SK-N-SH (cell line): ENCODE data around the gene GLYR1. TPM values are rescaled to one million over a fixed set of nuclear protein-coding genes. Genes with fewer than 3 reads are reported as not detected.

ENCODE experiments used
- CTCF ChIA-PET: fragments of 300-600, 350-600 bp; formaldehyde crosslinking; extraction: SDS; loops from one replicate; lab custom pipeline; 2021; lab: Yijun Ruan, JAX
- POLR2A ChIA-PET: fragments of 350-600 bp; sonication (Branson Sonifier 250); formaldehyde crosslinking; extraction: SDS; loops from one replicate; lab custom pipeline; 2020; ENCODE audit warnings: antibody characterized with exemption, inconsistent platforms; lab: Yijun Ruan, JAX
- DNase-seq: peaks from one replicate; pipeline ENCODE4 v3.0.0; 2012
- H2AFZ ChIP-seq: fragments of 200-600 bp; sonication (generic); 2 replicates; pipeline ENCODE4 v1.8.1; 2016; ENCODE audit warnings: antibody characterized with exemption, mild to moderate bottlenecking, low read depth
- H3F3A ChIP-seq: fragments of 200-600 bp; sonication (generic); replicated peaks from 2 replicates; pipeline ENCODE3; 2016; ENCODE audit warnings: antibody characterized with exemption, mild to moderate bottlenecking; ENCODE audit not compliant: insufficient read depth
- H3K27ac ChIP-seq, 2 experiments: fragments of 200-500 bp in 1 of 2; fragments of 200-600 bp in 1 of 2; sonication (Bioruptor generic) in 1 of 2; sonication (generic), shearing (Covaris generic) in 1 of 2; 2 replicates each; pipeline versions ENCODE4 v1.5.1 to v1.6.1; 2014 to 2016; ENCODE audit warnings: low read depth in 2 of 2, inconsistent platforms in 1 of 2, low read length in 1 of 2, mild to moderate bottlenecking in 1 of 2, mixed read lengths in 1 of 2
- H3K27me3 ChIP-seq: fragments of 200-600 bp; sonication (generic), shearing (Covaris generic); 2 replicates; pipeline ENCODE4 v1.6.1; 2016; ENCODE audit warnings: mixed run types; ENCODE audit not compliant: insufficient read depth
- H3K36me3 ChIP-seq, 2 experiments: fragments of 200-500 bp in 1 of 2; fragments of 200-600 bp in 1 of 2; sonication (Bioruptor generic) in 1 of 2; sonication (generic) in 1 of 2; replicated peaks in 1 of 2; 2 replicates each; pipeline versions ENCODE3 to v1.5.1; 2014 to 2016; ENCODE audit warnings: low read length in 1 of 2, mild to moderate bottlenecking in 1 of 2; ENCODE audit not compliant: insufficient read depth in 2 of 2, control insufficient read depth in 1 of 2
- H3K4me1 ChIP-seq, 2 experiments: fragments of 200-500 bp in 1 of 2; fragments of 200-600 bp in 1 of 2; sonication (Bioruptor generic) in 1 of 2; sonication (generic), shearing (Covaris generic) in 1 of 2; 2 replicates each; pipeline versions ENCODE4 v1.5.1 to v1.6.1; 2014 to 2016; ENCODE audit warnings: low read depth in 1 of 2, low read length in 1 of 2, mixed run types in 1 of 2; ENCODE audit not compliant: insufficient read depth in 2 of 2, control insufficient read depth in 1 of 2
- H3K4me2 ChIP-seq: fragments of 200-600 bp; sonication (generic), shearing (Covaris generic); 2 replicates; pipeline ENCODE4 v1.6.1; 2017; ENCODE audit warnings: mixed run types
- H3K4me3 ChIP-seq, 2 experiments: fragments of 200-500 bp in 1 of 2; fragments of 200-600 bp in 1 of 2; sonication (Bioruptor generic) in 1 of 2; sonication (generic), shearing (Covaris generic) in 1 of 2; 2 replicates each; pipeline versions ENCODE4 v1.5.1 to v1.8.1; 2014 to 2016; ENCODE audit warnings: low read depth in 2 of 2, inconsistent platforms in 1 of 2, low read length in 1 of 2, mild to moderate bottlenecking in 1 of 2, mixed read lengths in 1 of 2, moderate library complexity in 1 of 2
- H3K79me2 ChIP-seq: fragments of 200-600 bp; sonication (generic); 2 replicates; pipeline ENCODE4 v1.8.1; 2017; ENCODE audit warnings: mild to moderate bottlenecking; ENCODE audit not compliant: insufficient read depth
- H3K9ac ChIP-seq: fragments of 200-600 bp; sonication (generic); 2 replicates; pipeline ENCODE4 v1.6.1; 2017; ENCODE audit warnings: mixed run types
- H3K9me2 ChIP-seq: fragments of 200-600 bp; sonication (generic); 2 replicates; pipeline ENCODE4 v1.6.1; 2017; ENCODE audit warnings: mixed run types
- H3K9me3 ChIP-seq: fragments of 200-600 bp; sonication (generic); 2 replicates; pipeline ENCODE4 v1.6.1; 2017; ENCODE audit warnings: mixed run types, mild to moderate bottlenecking, moderate library complexity
- H4K20me1 ChIP-seq: fragments of 200-600 bp; sonication (generic); 2 replicates; pipeline ENCODE4 v1.6.1; 2017; ENCODE audit warnings: mild to moderate bottlenecking, mixed run types; ENCODE audit not compliant: insufficient read depth
- ELF1 ChIP-seq: IDR thresholded peaks from 2 replicates; pipeline ENCODE4 v1.4.0; 2012
- EP300 ChIP-seq, 2 experiments: IDR thresholded peaks; 2 replicates each; pipeline versions ENCODE4 v1.4.0 to v1.6.1; 2012; ENCODE audit warnings: borderline replicate concordance in 1 of 2, low read depth in 1 of 2, low read length in 1 of 2
- EZH2phosphoT487 ChIP-seq: fragments of 200-600 bp; sonication (generic); IDR thresholded peaks from 2 replicates; pipeline ENCODE4 v1.6.1; 2017; ENCODE audit warnings: low read depth, mixed run types, mild to moderate bottlenecking, antibody characterized with exemption, moderate library complexity, borderline replicate concordance
- GABPA ChIP-seq: IDR thresholded peaks from 2 replicates; pipeline ENCODE4 v1.4.0; 2012; ENCODE audit warnings: low read depth, mild to moderate bottlenecking
- NRF1 ChIP-seq: IDR thresholded peaks from 2 replicates; pipeline ENCODE4 v1.6.1; 2012; ENCODE audit warnings: low read depth, mild to moderate bottlenecking, low read length
- PBX3 ChIP-seq: IDR thresholded peaks from 2 replicates; pipeline ENCODE4; 2012
- POLR2AphosphoS5 ChIP-seq: IDR thresholded peaks from 2 replicates; pipeline ENCODE4 v1.6.1; 2012; ENCODE audit warnings: low read depth, low read length
- RAD21 ChIP-seq: IDR thresholded peaks from 2 replicates; pipeline ENCODE4 v1.6.1; 2012; ENCODE audit warnings: mild to moderate bottlenecking, low read length
- REST ChIP-seq: IDR thresholded peaks from 2 replicates; pipeline ENCODE4 v1.6.1; 2012; ENCODE audit warnings: mild to moderate bottlenecking, low read depth, low read length, moderate library complexity
- RFX5 ChIP-seq: IDR thresholded peaks from 2 replicates; pipeline ENCODE4 v1.6.1; 2012; ENCODE audit warnings: mild to moderate bottlenecking, improper control_type of control experiment, low read length
- RXRA ChIP-seq: IDR thresholded peaks from 2 replicates; pipeline ENCODE4 v1.4.0; 2012; ENCODE audit warnings: low read depth, mild to moderate bottlenecking, borderline replicate concordance
- SIN3A ChIP-seq: IDR thresholded peaks from 2 replicates; pipeline ENCODE4 v1.6.1; 2012; ENCODE audit warnings: low read depth, mild to moderate bottlenecking, low read length, moderate library complexity, borderline replicate concordance
- SMC3 ChIP-seq: IDR thresholded peaks from 2 replicates; pipeline ENCODE4 v1.6.1; 2012; ENCODE audit warnings: low read depth, low read length, improper control_type of control experiment
- TAF1 ChIP-seq: IDR thresholded peaks from 2 replicates; pipeline ENCODE4 v1.6.1; 2012; ENCODE audit warnings: low read depth, mild to moderate bottlenecking, low read length, moderate library complexity, borderline replicate concordance
- USF1 ChIP-seq: IDR thresholded peaks from 2 replicates; pipeline ENCODE4 v1.4.0; 2012; ENCODE audit warnings: low read depth, borderline replicate concordance
- WGBS: methylation state at CpG from one replicate; pipeline ENCODE4 v1.1.6; 2017; ENCODE audit warnings: low lambda C conversion rate; 5-methylcytosine and 5-hydroxymethylcytosine counted together
- polyA plus RNA-seq, 3 experiments: library from polyadenylated mRNA; depleted of rRNA; stranded (reverse); fragments of >200 nt; gene quantifications; 2 replicates each; pipeline ENCODE4 v1.2.3, GENCODE V29; 2012
- TF ChIP-seq, protein P1 (sequence below): fragments of 150-350 bp; IDR thresholded peaks from 2 replicates; pipeline ENCODE4 v1.6.1; 2016; ENCODE audit warnings: mild to moderate bottlenecking, low read depth, low read length
- TF ChIP-seq, protein P2 (sequence below): IDR thresholded peaks from 2 replicates; pipeline ENCODE4 v1.4.0; 2012; ENCODE audit warnings: low read depth, borderline replicate concordance
- TF ChIP-seq, protein P3 (sequence below): fragments of 150-350 bp; IDR thresholded peaks from 2 replicates; pipeline ENCODE4 v1.6.1; 2017; ENCODE audit warnings: antibody characterized with exemption, low read length, low read depth, borderline replicate concordance
- TF ChIP-seq, protein P4 (sequence below): fragments of 200-600 bp; sonication (generic); IDR thresholded peaks from 2 replicates; pipeline ENCODE4 v1.6.1; 2017; ENCODE audit warnings: antibody characterized with exemption, mild to moderate bottlenecking, moderate library complexity

The GLYR1 gene
- polyA plus RNA-seq, 1 of the 3 experiments (the other 2 are of a cell fraction): 40.1 TPM

DNA sequence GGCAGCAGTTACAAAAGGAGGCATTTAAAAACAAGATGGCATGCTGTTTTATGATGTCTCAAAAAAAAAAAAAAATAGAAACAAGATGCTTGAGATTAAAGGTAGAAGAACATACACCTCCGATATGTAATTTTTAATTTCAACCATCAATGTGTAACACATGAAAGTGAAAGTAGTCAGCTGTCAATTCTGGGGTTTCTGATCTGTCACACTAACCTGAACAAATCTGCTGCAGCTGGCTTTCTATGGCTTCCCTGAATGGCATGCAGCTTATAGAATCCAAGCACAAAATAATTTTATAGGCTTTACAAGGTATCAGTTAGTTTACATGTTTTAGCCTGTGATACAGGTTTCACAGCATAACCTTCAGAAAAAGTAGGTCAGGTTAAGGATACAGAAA, 13.5 kb downstream of the GLYR1 start:
- POLR2A ChIA-PET: interaction anchor here (0.7 kb wide), 1 partner anchor 403 kb away, joined by 3 read pairs; no protein-coding TSS in a partner anchor
- Histone ChIP-seq H3K27me3 (no peaks in the 10 kb centered on the region), H3K4me3 (no peak overlapping the region), H3K9me3 (no peaks in the 10 kb centered on the region), H3K4me2 (no peak overlapping the region), H3K9me2 (no peaks in the 10 kb centered on the region), H4K20me1 (0 out of 2 replicates have a peak, but pooled peaks cover 7% of the 10 kb centered on the region), H3K79me2 (peaks cover 34% of the 10 kb centered on the region), H3F3A (peaks cover 4% of the 10 kb centered on the region), H2AFZ (no peak overlapping the region), H3K4me1 (peaks cover 0 to 2% of the 10 kb centered on the region in 2 experiments; a peak in 1 of 4 replicates), H3K27ac (no peak overlapping the region), H3K36me3 (peaks cover 25 to 57% of the 10 kb centered on the region in 2 experiments), H3K9ac (no peak overlapping the region)
- CTCF ChIA-PET: interaction anchor here (0.9 to 1.4 kb wide), 2 partner anchors 8 to 123 kb away, joined by 3 to 4 read pairs; no protein-coding TSS in a partner anchor
- WGBS: 100% methylated on average over 1 of the region's 1 CpG
- DNase-seq: no peak
- TF ChIP-seq ELF1: no peak
- TF ChIP-seq GABPA: no peak
- TF ChIP-seq, protein P1, sequence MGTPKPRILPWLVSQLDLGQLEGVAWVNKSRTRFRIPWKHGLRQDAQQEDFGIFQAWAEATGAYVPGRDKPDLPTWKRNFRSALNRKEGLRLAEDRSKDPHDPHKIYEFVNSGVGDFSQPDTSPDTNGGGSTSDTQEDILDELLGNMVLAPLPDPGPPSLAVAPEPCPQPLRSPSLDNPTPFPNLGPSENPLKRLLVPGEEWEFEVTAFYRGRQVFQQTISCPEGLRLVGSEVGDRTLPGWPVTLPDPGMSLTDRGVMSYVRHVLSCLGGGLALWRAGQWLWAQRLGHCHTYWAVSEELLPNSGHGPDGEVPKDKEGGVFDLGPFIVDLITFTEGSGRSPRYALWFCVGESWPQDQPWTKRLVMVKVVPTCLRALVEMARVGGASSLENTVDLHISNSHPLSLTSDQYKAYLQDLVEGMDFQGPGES: no peak
- no peak for TF ChIP-seq SMC3
- TF ChIP-seq, protein P2, sequence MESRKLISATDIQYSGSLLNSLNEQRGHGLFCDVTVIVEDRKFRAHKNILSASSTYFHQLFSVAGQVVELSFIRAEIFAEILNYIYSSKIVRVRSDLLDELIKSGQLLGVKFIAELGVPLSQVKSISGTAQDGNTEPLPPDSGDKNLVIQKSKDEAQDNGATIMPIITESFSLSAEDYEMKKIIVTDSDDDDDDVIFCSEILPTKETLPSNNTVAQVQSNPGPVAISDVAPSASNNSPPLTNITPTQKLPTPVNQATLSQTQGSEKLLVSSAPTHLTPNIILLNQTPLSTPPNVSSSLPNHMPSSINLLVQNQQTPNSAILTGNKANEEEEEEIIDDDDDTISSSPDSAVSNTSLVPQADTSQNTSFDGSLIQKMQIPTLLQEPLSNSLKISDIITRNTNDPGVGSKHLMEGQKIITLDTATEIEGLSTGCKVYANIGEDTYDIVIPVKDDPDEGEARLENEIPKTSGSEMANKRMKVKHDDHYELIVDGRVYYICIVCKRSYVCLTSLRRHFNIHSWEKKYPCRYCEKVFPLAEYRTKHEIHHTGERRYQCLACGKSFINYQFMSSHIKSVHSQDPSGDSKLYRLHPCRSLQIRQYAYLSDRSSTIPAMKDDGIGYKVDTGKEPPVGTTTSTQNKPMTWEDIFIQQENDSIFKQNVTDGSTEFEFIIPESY: no peak
- no peak for TF ChIP-seq NRF1
- no peak for TF ChIP-seq PBX3
- TF ChIP-seq USF1: no peak
- TF ChIP-seq EZH2phosphoT487: no peak
- TF ChIP-seq RAD21: no peak
- no peak for TF ChIP-seq POLR2AphosphoS5
- TF ChIP-seq, protein P3, sequence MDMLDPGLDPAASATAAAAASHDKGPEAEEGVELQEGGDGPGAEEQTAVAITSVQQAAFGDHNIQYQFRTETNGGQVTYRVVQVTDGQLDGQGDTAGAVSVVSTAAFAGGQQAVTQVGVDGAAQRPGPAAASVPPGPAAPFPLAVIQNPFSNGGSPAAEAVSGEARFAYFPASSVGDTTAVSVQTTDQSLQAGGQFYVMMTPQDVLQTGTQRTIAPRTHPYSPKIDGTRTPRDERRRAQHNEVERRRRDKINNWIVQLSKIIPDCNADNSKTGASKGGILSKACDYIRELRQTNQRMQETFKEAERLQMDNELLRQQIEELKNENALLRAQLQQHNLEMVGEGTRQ: no peak
- TF ChIP-seq, protein P4, sequence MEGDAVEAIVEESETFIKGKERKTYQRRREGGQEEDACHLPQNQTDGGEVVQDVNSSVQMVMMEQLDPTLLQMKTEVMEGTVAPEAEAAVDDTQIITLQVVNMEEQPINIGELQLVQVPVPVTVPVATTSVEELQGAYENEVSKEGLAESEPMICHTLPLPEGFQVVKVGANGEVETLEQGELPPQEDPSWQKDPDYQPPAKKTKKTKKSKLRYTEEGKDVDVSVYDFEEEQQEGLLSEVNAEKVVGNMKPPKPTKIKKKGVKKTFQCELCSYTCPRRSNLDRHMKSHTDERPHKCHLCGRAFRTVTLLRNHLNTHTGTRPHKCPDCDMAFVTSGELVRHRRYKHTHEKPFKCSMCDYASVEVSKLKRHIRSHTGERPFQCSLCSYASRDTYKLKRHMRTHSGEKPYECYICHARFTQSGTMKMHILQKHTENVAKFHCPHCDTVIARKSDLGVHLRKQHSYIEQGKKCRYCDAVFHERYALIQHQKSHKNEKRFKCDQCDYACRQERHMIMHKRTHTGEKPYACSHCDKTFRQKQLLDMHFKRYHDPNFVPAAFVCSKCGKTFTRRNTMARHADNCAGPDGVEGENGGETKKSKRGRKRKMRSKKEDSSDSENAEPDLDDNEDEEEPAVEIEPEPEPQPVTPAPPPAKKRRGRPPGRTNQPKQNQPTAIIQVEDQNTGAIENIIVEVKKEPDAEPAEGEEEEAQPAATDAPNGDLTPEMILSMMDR: no peak
- no peak for TF ChIP-seq RXRA
- no peak for TF ChIP-seq EP300 (IDR thresholded peaks at IDR 0.05; ENCODE audit: borderline replicate concordance in 1 of 2, low read depth in 1 of 2, low read length in 1 of 2)
- no peak for TF ChIP-seq SIN3A
- TF ChIP-seq REST: no peak
- TF ChIP-seq RFX5: no peak
- no peak for TF ChIP-seq TAF1
